Astrocyte (in vitro differentiated cells and primary cell): ENCODE data around the gene ADCY3. TPM values are rescaled to one million over a fixed set of nuclear protein-coding genes. Genes with fewer than 3 reads are reported as not detected.

Experiments
- DNase-seq: peaks from one replicate; pipeline ENCODE4 v3.0.0-alpha.2; 2010; ENCODE audit warnings: low read depth
- FAIRE-seq: peaks from 2 replicates; lab custom pipeline; 2011; peaks lifted over from hg19 to GRCh38; lab: Jason Lieb, UNC
- H2AFZ ChIP-seq: 2 replicates; pipeline ENCODE4 v1.6.0; 2012; ENCODE audit warnings: low read depth, low read length, inconsistent platforms
- H3K27ac ChIP-seq: 2 replicates; pipeline ENCODE4 v1.5.1; 2011; ENCODE audit warnings: low read depth, low read length, inconsistent platforms
- H3K27me3 ChIP-seq: 2 replicates; pipeline ENCODE4 v1.6.0; 2011; ENCODE audit warnings: low read length, inconsistent platforms; ENCODE audit not compliant: insufficient read depth
- H3K36me3 ChIP-seq: 2 replicates; pipeline ENCODE4 v1.5.1; 2011; ENCODE audit warnings: low read length, inconsistent platforms; ENCODE audit not compliant: insufficient read depth
- H3K4me1 ChIP-seq: 2 replicates; pipeline ENCODE4 v1.5.1; 2011; ENCODE audit warnings: low read length, inconsistent platforms; ENCODE audit not compliant: insufficient read depth
- H3K4me2 ChIP-seq: 2 replicates; pipeline ENCODE4 v1.6.0; 2012; ENCODE audit warnings: low read length, inconsistent platforms
- H3K4me3 ChIP-seq: 2 replicates; pipeline ENCODE4 v1.5.1; 2011; ENCODE audit warnings: low read depth, mild to moderate bottlenecking, low read length, inconsistent platforms; ENCODE audit not compliant: insufficient read depth
- H3K79me2 ChIP-seq: 2 replicates; pipeline ENCODE4 v1.6.0; 2012; ENCODE audit warnings: mild to moderate bottlenecking, low read length, inconsistent platforms; ENCODE audit not compliant: insufficient read depth
- H3K9ac ChIP-seq: 2 replicates; pipeline ENCODE4 v1.6.0; 2012; ENCODE audit warnings: mild to moderate bottlenecking, low read length, inconsistent platforms
- H3K9me3 ChIP-seq: 2 replicates; pipeline ENCODE4 v1.5.1; 2012; ENCODE audit warnings: low read depth, mild to moderate bottlenecking, low read length, inconsistent platforms; ENCODE audit not compliant: insufficient read depth
- H4K20me1 ChIP-seq: 2 replicates; pipeline ENCODE4 v1.6.0; 2012; ENCODE audit warnings: low read length, inconsistent platforms; ENCODE audit not compliant: insufficient read depth
- H3K27ac Mint-ChIP-seq: one replicate; pipeline ENCODE4 v1.8.0; 2021; ENCODE audit warnings: mild to moderate bottlenecking, mixed read lengths; ENCODE audit not compliant: unreplicated experiment
- H3K27me3 Mint-ChIP-seq: one replicate; pipeline ENCODE4 v1.8.0; 2021; ENCODE audit warnings: low read depth, mixed read lengths; ENCODE audit not compliant: unreplicated experiment
- H3K36me3 Mint-ChIP-seq: one replicate; pipeline ENCODE4 v1.8.0; 2021; ENCODE audit warnings: low read depth, mixed read lengths; ENCODE audit not compliant: unreplicated experiment
- H3K4me1 Mint-ChIP-seq: one replicate; pipeline ENCODE4 v1.8.0; 2021; ENCODE audit warnings: low read depth, mixed read lengths; ENCODE audit not compliant: unreplicated experiment
- H3K4me3 Mint-ChIP-seq: one replicate; pipeline ENCODE4 v1.8.0; 2021; ENCODE audit warnings: mild to moderate bottlenecking, moderate library complexity, mixed read lengths; ENCODE audit not compliant: unreplicated experiment
- H3K9me3 Mint-ChIP-seq: one replicate; pipeline ENCODE4 v1.8.0; 2021; ENCODE audit warnings: mild to moderate bottlenecking, mixed read lengths; ENCODE audit not compliant: unreplicated experiment
- CTCF ChIP-seq: IDR thresholded peaks from 2 replicates; pipeline ENCODE4 v1.5.1; 2011; ENCODE audit warnings: low read depth, mild to moderate bottlenecking, inconsistent platforms, low read length, moderate library complexity; ENCODE audit not compliant: insufficient read depth
- EZH2 ChIP-seq: IDR thresholded peaks from 2 replicates; pipeline ENCODE4 v1.6.1; 2012; ENCODE audit warnings: mild to moderate bottlenecking, low read length, inconsistent platforms; ENCODE audit not compliant: insufficient read depth
- total RNA-seq: library from RNA; stranded (reverse); gene quantifications from 2 replicates; pipeline ENCODE4 v1.2.1, GENCODE V29; 2021

Gene ADCY3
- total RNA-seq, 1 donor from 2014 or later, result 12.5 TPM

DNA sequence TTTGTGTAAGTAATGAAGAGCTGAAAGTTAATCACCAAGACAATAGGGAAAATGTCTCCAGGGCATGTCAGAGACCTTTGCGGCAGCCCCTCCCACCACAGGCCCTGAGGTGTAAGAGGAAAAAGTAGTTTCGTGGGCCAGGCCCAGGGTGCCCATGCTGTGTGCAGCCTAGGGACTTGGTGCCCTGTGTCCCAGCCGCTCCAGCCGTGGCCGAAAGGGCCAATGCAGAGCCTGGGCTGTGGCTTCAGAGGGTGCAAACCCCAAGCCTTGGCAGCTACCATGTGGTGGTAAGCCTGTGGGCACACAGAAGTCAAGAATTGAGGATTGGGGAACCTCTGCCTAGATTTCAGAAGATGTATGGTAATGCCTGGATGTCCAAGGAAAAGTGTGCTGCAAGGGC, 74.3 kb downstream of the ADCY3 start:
- H3K4me1 ChIP-seq, result no peaks in the 10 kb centered on the region
- no peaks in the 10 kb centered on the region for H4K20me1 ChIP-seq
- no peaks in the 10 kb centered on the region for H3K79me2 ChIP-seq
- H3K4me3 Mint-ChIP-seq, result no peak overlapping the region
- no peak overlapping the region for H3K27ac ChIP-seq
- H3K9ac ChIP-seq, result no peak overlapping the region
- H3K9me3 ChIP-seq, result no peaks in the 10 kb centered on the region
- H3K4me2 ChIP-seq, result no peak overlapping the region
- H3K36me3 Mint-ChIP-seq, result peaks cover 8% of the 10 kb centered on the region
- no peak overlapping the region for H3K4me3 ChIP-seq
- H3K36me3 ChIP-seq, result no peaks in the 10 kb centered on the region
- no peak for TF ChIP-seq CTCF
- no peak for TF ChIP-seq EZH2
- H3K27me3 ChIP-seq, result no peaks in the 10 kb centered on the region
- no peak overlapping the region for H3K27ac Mint-ChIP-seq
- H2AFZ ChIP-seq, result no peak overlapping the region
- H3K9me3 Mint-ChIP-seq, result peaks cover 9% of the 10 kb centered on the region
- FAIRE-seq (no peak), DNase-seq (no peak)
- H3K27me3 Mint-ChIP-seq, result peaks cover 3% of the 10 kb centered on the region
- no peaks in the 10 kb centered on the region for H3K4me1 Mint-ChIP-seq

DNA sequence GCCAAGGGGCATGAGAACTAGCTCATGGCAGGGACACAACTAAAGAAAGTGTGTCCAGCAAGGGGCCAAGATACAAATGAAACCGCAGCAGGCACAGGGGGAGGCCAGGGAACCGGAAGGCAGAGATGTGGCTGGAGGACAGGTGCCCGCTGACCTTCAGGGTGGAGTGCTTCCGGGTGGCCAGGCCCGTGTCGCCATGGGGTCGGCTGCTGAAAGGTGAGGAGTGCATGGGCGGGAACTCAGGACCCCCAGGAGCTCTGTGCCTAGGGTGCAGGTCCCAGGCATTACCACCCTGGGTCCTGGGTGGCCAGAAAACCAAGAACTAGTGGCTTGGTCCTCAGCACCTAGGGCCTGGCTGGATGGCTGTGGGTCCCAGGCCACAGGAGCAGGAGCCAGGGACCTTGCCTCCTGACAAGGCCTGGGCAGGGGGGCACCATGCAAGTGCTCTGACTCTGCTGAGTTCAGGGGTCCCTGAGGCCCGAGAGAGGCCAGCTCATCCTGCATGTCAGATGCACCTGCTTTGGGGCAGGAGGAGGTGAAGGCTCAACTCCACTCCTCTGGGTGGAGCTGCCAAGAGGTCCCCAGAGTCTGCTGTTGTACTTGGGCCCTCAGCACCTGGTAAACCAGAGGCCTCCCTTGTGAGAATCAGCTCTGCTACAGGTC, 75.9 kb downstream of the ADCY3 start:
- TF ChIP-seq CTCF (no peak), EZH2 (no peak)
- no peak for DNase-seq

GRCh38 chr2:24843330-24843860, 76.6 kb downstream of the ADCY3 start:
- no peaks in the 10 kb centered on the region for H3K4me1 Mint-ChIP-seq
- H3K27ac Mint-ChIP-seq, result no peak overlapping the region
- no peak for FAIRE-seq

More for the DNA sequence above, 75.9 kb downstream of the ADCY3 start:
- no peak for FAIRE-seq
- H3K4me2 ChIP-seq, result no peak overlapping the region
- no peaks in the 10 kb centered on the region for H3K36me3 ChIP-seq
- H3K4me1 ChIP-seq, result no peaks in the 10 kb centered on the region
- H3K9me3 ChIP-seq, result no peaks in the 10 kb centered on the region
- H3K27ac ChIP-seq, result no peak overlapping the region
- H2AFZ ChIP-seq, result no peak overlapping the region
- H3K9ac ChIP-seq, result no peak overlapping the region
- no peak overlapping the region for H3K27ac Mint-ChIP-seq
- H3K4me3 ChIP-seq, result no peak overlapping the region
- H3K4me1 Mint-ChIP-seq, result no peaks in the 10 kb centered on the region
- no peak overlapping the region for H3K4me3 Mint-ChIP-seq
- H3K27me3 ChIP-seq, result no peaks in the 10 kb centered on the region
- peaks cover 9% of the 10 kb centered on the region for H3K9me3 Mint-ChIP-seq
- no peaks in the 10 kb centered on the region for H4K20me1 ChIP-seq
- peaks cover 3% of the 10 kb centered on the region for H3K27me3 Mint-ChIP-seq
- H3K36me3 Mint-ChIP-seq, result peaks cover 8% of the 10 kb centered on the region
- H3K79me2 ChIP-seq, result no peaks in the 10 kb centered on the region

More at GRCh38 chr2:24843330-24843860, 76.6 kb downstream of the ADCY3 start:
- Mint-ChIP-seq H3K9me3 (peaks cover 9% of the 10 kb centered on the region), H3K27me3 (peaks cover 3% of the 10 kb centered on the region), H3K36me3 (peaks cover 5% of the 10 kb centered on the region), H3K4me3 (no peak overlapping the region)
- Histone ChIP-seq H2AFZ (no peak overlapping the region), H3K4me3 (no peak overlapping the region), H3K27me3 (no peaks in the 10 kb centered on the region), H3K79me2 (no peaks in the 10 kb centered on the region), H3K36me3 (no peaks in the 10 kb centered on the region), H3K9ac (no peak overlapping the region), H3K4me1 (no peaks in the 10 kb centered on the region), H3K9me3 (no peaks in the 10 kb centered on the region), H4K20me1 (no peaks in the 10 kb centered on the region), H3K27ac (no peak overlapping the region), H3K4me2 (no peak overlapping the region)
- TF ChIP-seq EZH2 (no peak), CTCF (no peak)
- no peak for DNase-seq
